IMR-90 (cell line): ENCODE data around the gene CST5.

Experiments used
- CHD1 ChIP-seq: IDR thresholded peaks from 2 replicates; pipeline ENCODE4 v1.6.1; 2012; ENCODE audit warnings: low read depth, low read length, improper control_type of control experiment
- CTCF ChIP-seq: conservative IDR thresholded peaks from 2 replicates; pipeline ENCODE4 v1.5.1; 2012; ENCODE audit warnings: mild to moderate bottlenecking, low read depth, low read length, improper control_type of control experiment
- POLR2A ChIP-seq: IDR thresholded peaks from 2 replicates; pipeline ENCODE4 v1.6.1; 2012; ENCODE audit warnings: mild to moderate bottlenecking, low read depth, low read length
- SMC3 ChIP-seq: fragments of 150-350 bp; IDR thresholded peaks from 2 replicates; pipeline ENCODE4 v1.6.1; 2016; ENCODE audit warnings: low read depth, mild to moderate bottlenecking, antibody characterized with exemption, low read length, moderate library complexity
- TF ChIP-seq, protein P1 (sequence below): fragments of 150-350 bp; IDR thresholded peaks from 2 replicates; pipeline ENCODE4 v1.6.1; 2016; ENCODE audit warnings: low read depth, mild to moderate bottlenecking, low read length, moderate library complexity, borderline replicate concordance

- TF ChIP-seq CHD1, result no peak
- no peak for TF ChIP-seq POLR2A
- TF ChIP-seq CTCF, result no peak
- TF ChIP-seq SMC3, result no peak
- TF ChIP-seq, protein P1, sequence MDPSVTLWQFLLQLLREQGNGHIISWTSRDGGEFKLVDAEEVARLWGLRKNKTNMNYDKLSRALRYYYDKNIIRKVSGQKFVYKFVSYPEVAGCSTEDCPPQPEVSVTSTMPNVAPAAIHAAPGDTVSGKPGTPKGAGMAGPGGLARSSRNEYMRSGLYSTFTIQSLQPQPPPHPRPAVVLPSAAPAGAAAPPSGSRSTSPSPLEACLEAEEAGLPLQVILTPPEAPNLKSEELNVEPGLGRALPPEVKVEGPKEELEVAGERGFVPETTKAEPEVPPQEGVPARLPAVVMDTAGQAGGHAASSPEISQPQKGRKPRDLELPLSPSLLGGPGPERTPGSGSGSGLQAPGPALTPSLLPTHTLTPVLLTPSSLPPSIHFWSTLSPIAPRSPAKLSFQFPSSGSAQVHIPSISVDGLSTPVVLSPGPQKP, result no peak
Measured at GRCh38 chr20:23856226-23856625, 23.3 kb downstream of the CST5 start.
